ENCODE results near the gene RBFA.

Gene RBFA

DNA sequence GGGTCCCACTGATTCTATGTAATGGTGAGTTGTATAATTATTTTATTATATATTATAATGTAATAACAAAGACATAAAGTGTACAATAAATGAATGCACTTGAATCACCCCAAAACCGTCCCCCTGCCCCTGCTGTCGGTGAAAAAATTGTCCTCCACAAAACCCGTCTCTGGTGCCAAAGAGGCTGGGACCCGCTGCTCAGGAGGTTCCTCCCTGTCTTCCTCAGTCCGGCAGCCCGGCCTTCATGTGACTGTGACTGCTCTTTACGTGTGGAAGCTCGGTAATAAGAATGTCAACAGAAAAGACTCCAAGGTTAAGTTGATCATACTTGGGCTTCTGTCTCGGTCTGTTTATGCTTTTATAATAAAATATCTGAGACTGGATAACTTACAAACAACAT, 42.1 kb downstream of the RBFA start:
- DNase-seq: no peak

DNA sequence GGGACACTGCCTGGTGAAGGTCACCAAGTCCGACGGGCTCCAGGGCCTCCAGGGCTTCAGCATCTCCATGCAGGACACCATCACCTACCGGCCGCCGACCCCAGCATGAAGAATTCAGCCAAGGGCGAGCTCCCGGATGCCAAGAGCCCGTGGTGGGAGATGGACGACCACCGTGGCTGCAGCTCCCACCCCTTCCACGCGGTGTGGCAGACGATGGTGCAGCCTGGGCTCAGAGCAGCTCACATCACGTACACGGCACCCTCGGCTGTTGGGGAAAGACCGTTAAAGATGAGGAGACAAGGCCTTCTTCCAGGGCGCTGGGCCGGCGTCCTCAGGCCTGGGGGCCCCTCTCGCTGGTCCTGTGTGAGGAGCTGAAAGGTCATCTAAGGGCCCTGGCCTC, 43.6 kb downstream of the RBFA start:
- no peak for DNase-seq

All from activated CD4-positive, alpha-beta T cell treated with anti-CD3 and anti-CD28 coated beads, Interleukin-2, amount 50 U/mL, for 48 hours (primary cell).